Measurements from ENCODE around the gene MYT1. TPM values are rescaled to one million over a fixed set of nuclear protein-coding genes. Genes with fewer than 3 reads are reported as not detected.

Gene MYT1
- total and polyA plus RNA-seq, 9 of the 15 experiments (the other 6 are each of a cell fraction or from before 2014, with no cell fraction given), result 0.02 to 0.12 (median 0.06) TPM; not detected in 4

- TF ChIP-seq MGA (IDR thresholded peaks at IDR 0.05) (peak; percentile 96), MTA1 (IDR thresholded peaks at IDR 0.05; ENCODE audit: borderline replicate concordance) (0 out of 2 replicates have a peak, but pooled peaks have one; percentile 41), RBM14 (IDR thresholded peaks at IDR 0.05; ENCODE audit: borderline replicate concordance, insufficient read depth, low read depth, low read length) (0 out of 2 replicates have a peak, but pooled peaks have one; percentile 62), PHF20 (IDR thresholded peaks at IDR 0.05; ENCODE audit: partially characterized antibody) (peak; percentile 45), ZNF592 (IDR thresholded peaks at IDR 0.05) (peak; percentile 85; the same call in 1 of the 2 replicates), ZNF589 (CRISPR knock-in tag; IDR thresholded peaks at IDR 0.05; ENCODE audit: low read depth) (0 out of 2 replicates have a peak, but pooled peaks have one; percentile 79)
- TF ChIP-seq, protein P1, sequence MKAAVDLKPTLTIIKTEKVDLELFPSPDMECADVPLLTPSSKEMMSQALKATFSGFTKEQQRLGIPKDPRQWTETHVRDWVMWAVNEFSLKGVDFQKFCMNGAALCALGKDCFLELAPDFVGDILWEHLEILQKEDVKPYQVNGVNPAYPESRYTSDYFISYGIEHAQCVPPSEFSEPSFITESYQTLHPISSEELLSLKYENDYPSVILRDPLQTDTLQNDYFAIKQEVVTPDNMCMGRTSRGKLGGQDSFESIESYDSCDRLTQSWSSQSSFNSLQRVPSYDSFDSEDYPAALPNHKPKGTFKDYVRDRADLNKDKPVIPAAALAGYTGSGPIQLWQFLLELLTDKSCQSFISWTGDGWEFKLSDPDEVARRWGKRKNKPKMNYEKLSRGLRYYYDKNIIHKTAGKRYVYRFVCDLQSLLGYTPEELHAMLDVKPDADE (conservative IDR thresholded peaks at IDR 0.05; ENCODE audit: control insufficient read depth, low read depth, low read length), result peak; percentile 84
These were observed 91.4 kb downstream of the MYT1 start, which contains the start of gene PCMTD2 (continued) for GRCh38 chr20:64255361-64256281.
